ENCODE data around the gene SRGAP3.

Gene SRGAP3

GRCh38 chr3:9169956-9170850 lies 79.2 kb downstream of the SRGAP3 start:
- no peak for DNase-seq

- no peak for DNase-seq
These were observed 80.1 kb downstream of the SRGAP3 start for GRCh38 chr3:9169326-9169725.

DNA sequence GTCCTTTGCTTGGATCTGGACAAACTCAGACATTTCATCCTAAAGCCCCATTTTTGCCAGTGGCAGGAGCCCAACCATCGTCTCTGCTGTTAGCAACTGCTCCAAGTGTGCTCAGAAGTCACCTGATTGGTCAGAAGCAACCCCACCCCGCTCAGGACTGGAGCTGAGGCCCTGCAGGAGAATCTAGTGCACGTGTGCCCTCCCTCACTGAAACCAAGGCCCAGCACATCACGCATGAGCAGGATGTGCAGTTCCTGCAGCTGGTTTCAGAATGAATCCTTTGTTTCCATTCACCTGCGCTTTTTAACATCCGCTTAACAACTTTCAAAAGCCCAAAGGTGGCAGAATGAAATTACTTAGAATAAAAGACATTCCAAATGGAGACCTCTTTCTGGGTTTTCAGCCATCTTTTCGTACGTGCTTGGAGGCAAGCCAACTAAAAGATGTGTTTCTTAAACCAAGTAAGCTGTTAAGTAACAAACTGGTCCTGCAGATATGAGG lies 81.2 kb downstream of the SRGAP3 start:
- no peak for DNase-seq

DNA sequence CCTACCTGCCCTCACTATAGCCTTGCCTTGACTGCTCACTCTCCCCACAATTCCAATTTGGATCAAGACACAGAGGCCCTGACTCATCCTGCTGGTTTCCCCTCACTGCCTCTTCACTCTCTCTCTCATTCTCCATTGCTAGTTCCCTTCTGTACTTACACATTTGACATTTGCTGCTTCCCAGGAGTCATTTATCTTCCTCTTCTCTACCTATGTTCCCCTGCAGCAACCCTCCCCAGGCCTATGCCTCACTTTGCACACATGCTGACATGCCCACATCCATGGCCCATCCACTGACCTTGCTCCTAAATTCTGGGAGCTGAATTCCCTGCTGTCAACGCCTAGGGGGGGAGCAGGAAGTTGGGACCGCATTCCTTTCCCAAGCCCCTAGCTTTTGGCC lies 82.2 kb downstream of the SRGAP3 start:
- no peak for DNase-seq

- no peak for DNase-seq
These were observed 84.0 kb downstream of the SRGAP3 start for GRCh38 chr3:9165421-9165820.

GRCh38 chr3:9163289-9163688 lies 86.2 kb downstream of the SRGAP3 start:
- no peak for DNase-seq

DNA sequence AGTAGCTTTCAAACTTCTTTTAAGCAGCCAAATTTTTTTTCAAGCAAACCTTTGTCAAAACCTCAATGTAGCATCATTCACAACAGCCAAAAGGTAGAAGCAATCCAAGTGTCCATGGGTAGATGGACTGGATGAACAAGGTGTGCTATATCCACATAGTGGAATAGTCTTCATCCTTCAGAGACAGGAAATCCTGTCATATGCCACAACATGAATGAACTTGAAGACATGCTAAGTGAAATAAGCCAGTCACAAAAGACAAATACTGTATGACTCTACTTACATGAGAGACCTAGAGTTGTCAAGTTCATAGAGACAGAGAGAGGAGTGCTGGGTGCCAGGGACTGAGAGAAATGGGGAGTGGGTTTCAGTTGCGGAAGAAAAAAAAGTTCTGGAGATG lies 87.6 kb downstream of the SRGAP3 start:
- no peak for DNase-seq

DNA sequence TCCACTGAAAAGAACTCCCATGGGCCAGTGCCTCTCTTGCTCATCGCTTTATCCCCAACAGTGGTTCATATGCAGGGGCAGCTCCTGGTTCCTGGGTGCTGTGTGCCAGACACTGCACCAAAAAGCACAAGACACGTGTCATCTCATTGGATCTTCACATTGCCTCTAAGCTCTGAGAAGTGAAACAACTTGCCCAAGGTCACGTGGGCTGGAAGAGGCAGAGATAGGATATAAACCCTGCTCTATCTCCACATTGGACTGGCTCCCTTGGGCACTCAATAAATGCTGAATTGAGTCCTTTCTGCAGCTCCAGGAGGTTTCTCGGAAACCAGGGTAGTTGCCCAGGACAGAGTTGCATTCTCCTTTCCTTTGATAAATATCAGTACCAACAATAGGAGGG lies 88.1 kb downstream of the SRGAP3 start:
- no peak for DNase-seq

- DNase-seq = no peak
These were observed 90.4 kb downstream of the SRGAP3 start for GRCh38 chr3:9158865-9159630.

DNA sequence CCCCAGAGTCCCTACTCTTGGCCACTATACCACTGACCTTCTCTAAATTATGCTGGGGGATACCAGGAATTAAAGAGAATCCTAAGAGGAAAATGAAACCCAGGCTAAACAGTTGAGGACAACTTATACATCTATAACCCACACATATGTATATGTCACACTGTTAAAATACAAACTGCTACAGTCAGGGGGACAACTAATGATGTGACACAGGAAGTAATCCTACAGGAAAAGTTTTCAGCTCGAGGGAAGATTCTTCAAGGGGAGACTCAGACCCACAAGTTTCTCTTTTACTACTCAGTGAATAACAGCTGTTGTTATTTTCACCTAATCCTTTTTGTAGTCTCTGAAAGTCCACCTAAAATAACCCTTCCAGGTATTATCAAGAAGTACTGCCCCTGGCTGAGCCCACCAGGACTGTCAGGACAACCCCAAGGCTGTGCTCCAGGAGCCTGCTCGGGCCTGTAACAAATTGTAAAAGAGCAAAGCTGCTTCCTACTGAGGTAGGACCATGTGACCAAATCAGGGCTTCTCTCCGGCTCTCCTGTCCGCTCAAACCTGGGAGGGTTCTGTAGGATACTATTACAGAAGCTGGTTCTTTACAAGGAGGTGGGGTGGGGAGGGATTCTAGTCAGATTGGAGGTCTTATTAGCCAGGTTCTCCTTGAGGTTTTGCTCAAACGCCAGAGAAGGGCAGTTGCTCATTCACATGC lies 91.6 kb downstream of the SRGAP3 start:
- DNase-seq = no peak

DNA sequence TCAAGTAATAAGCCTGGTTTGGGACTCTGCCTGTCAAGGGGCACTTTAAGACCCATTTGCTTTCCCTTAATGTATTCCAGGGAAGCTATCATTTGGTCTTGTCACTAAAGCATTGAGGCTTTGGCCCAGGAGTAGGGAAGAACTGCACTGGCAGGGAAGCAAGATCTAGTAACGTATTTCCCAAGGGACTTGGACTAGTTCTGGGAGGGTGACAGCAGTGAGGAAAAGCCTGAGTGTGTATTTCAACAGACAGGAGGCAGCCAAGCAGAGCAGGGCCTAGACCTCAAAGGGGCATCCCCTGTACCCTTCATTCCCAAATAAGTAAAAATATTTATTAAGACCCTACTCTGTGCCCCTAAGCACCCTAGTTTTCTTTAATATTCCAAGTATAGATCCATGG lies 92.8 kb downstream of the SRGAP3 start:
- no peak for DNase-seq

- no peak for DNase-seq
These were observed 94.4 kb downstream of the SRGAP3 start for GRCh38 chr3:9155028-9155427.

GRCh38 chr3:9153904-9154619 lies 95.4 kb downstream of the SRGAP3 start:
- DNase-seq = no peak

GRCh38 chr3:9151240-9151639 lies 98.2 kb downstream of the SRGAP3 start:
- DNase-seq = no peak

GRCh38 chr3:9149566-9149965 lies 99.9 kb downstream of the SRGAP3 start:
- DNase-seq = no peak

DNA sequence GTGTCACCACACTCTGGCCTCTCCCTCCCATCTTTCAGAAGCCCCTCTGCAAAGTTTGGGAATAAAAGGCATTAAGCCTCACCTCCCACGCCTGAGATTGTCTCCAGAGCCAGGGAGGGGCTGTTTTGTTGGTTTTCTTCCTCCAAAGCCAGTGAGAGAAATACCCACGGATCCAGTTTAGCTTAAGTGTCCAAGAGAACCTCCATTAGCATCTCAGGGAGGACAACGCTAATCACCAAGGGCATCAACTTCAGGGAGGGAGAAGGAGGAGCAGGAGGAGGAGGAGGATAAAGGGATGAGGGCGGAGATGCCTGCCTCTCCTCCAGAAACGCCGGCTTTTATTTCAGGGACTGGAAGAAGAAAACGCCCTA lies 101.6 kb downstream of the SRGAP3 start:
- no peak for DNase-seq

DNA sequence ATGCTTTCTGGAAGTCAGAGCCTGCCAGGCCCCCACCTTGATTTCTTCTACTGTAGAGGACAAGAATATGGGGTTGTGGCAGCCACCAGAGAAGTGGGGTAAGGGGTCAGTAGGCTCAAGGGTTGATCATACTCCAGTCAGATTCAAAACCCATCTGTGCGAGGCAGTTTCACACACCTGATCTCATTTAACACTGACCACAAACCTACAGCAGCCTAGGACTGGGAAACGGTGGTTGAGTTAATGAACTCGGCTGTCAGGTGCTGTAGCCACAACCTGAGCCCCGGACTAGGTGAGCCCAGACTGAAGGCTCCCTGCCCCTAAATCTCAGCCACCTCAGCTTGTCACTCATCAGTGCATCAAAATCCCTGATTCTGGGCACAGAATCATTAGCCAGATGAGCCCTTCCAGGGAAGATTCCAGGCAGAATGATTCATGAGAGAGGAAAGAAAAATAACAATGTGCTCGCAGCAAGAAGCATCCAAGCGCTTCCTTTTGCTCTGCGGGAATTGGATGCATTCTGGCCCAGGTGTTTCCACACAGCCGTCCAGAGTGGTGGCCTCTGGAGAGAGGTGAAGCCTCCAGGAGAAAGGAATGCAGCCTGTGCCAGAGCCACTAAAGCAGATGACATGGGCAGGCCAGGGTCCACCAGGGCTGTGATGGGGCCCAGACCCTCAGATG lies 102.1 kb downstream of the SRGAP3 start:
- no peak for DNase-seq

GRCh38 chr3:9146367-9147071 lies 102.9 kb downstream of the SRGAP3 start:
- no peak for DNase-seq

GRCh38 chr3:9143184-9143583 lies 106.3 kb downstream of the SRGAP3 start:
- no peak for DNase-seq

- no peak for DNase-seq
These were observed 107.1 kb downstream of the SRGAP3 start for GRCh38 chr3:9142362-9142761.

- no peak for DNase-seq
These were observed 107.5 kb downstream of the SRGAP3 start for GRCh38 chr3:9141928-9142289.

- DNase-seq = no peak
These were observed 110.1 kb downstream of the SRGAP3 start for GRCh38 chr3:9139366-9139765.

Measured in cortex of kidney (tissue), 1 donor.